GM18951 (cell line): ENCODE measurements around the gene ARL5C.
"Not testable (repeated sequence)": the region's sequence is repeated elsewhere in the genome, so short reads cannot be mapped to it uniquely, and the experiment has no call there.

Experiments used
- POLR2A ChIP-seq: IDR thresholded peaks from 4 replicates; pipeline ENCODE4 v1.6.1; 2011; ENCODE audit warnings: mild to moderate bottlenecking; ENCODE audit not compliant: insufficient read length, insufficient read depth; ENCODE audit errors: extremely low read depth
- in situ Hi-C: fragments of 300-500 bp; cut with MboI; formaldehyde crosslinking; loops from one replicate; pipeline ENCODE4 v1.12.0; 2022; ENCODE audit warnings: low sequenced_read_pairs, mixed read lengths, inconsistent platforms; ENCODE audit not compliant: unreplicated experiment

The ARL5C gene

DNA sequence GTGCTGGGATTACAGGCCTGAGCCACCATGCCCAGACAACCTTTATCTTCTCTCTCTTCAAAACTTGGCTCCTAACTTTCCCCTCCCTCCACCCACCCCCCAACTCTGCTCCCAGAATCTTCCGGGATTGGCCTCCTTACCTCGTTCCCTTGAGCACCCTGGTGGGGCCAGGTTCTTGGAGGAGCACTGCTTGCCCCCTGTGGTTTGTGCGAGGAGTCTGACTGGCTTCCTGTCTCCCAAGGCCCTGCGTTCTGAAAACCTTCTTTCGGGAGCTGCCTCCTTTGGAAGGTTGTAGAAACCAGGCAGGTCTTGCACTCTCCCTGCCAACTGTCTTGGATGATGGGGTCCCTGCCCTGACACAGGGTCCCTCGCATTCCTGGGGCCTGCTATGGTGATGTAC, 34.3 kb downstream of the ARL5C start:
- in situ Hi-C loops: no loop called here
- TF ChIP-seq POLR2A: no peak

DNA sequence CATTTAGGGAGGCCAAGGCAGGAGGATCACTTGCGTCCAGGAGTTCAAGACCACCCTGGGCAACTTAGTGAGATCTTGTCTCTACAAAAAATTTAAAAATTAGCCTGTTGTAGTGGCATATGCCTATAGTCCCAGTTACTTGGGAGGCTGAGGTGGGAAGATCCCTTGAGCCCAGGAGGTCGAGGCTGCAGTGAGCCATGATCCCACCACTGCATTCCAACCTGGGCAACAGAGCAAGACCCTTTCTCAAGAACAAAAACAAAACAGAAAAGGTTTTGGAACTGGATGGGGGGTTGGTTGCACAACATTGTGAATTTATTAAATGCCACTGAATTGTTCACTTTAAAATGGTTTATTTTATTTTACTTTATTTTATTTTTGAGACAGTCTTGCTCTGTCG, 35.8 kb downstream of the ARL5C start:
- in situ Hi-C loops: no loop called here
- TF ChIP-seq POLR2A: no peak

DNA sequence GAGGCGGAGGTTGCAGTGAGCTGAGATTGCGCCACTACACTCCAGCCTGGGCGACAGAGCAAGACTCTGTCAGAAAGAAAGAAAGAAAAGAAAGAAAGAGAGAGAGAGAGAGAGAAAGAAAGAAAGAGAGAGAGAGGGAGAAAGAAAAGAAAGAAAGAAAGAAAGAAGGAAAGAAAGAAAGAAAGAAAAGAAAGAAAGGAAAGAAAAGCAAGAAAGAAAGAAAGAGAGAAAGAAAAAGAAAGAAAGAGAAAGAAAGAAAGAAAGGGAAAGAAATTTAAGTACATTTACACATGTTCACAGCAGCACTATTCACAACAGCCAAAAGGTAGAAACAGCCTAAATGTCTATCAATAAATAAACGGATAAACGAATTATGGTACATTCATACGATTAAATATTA, 36.4 kb downstream of the ARL5C start:
- in situ Hi-C loops: not testable (repeated sequence)

DNA sequence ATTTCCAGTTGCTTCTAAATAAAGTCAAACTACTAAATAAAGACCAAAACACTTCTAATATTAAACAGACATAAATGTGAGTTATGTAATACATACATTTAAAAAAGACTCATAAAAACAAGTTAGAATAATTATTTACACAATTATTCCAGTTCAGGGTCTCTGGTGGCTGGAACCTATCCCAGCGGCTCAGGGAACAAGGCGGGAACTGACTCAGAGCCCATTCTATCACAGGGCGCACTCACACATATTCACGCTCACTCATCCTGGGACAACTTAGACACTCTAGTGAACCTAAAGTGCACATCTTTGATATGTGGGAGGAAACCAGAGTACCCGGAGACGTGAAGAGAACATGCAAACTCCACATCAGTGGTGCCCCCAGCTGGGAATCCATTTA, 39.5 kb downstream of the ARL5C start:
- in situ Hi-C loops: no loop called here
- no peak for TF ChIP-seq POLR2A

DNA sequence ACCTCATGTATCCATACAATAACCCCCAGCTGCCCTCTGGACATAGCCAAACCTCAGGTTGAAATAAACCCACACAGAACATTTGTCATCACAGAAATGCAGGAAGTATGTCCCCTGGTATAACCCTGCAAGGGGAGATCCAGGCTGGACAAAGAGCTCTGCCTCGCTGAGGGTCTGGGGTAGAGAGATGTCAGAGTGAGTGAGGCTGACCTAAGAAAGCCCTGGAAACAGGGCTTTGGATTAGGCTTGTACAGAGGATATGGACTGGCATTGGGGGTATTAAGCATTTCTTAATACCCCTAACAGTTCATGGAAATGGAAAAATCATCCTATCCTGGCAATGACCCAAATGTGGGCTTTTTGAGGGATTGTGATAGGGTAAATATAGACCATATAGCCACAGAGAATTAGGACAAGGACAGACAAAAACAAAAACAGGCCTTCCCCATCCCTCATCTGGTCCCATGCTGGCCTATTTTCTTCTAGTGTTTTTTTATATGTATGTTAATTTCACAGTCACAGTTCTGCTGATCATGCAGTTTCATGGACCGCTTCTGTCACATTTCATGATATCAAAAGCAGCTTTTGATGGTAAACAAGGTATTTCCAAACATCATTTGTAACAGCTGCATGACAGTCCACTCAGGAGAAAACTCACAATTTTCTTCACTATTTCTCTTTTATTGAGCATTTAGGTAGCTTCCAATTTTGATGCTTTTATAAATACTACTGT, 40.7 kb downstream of the ARL5C start:
- in situ Hi-C loops: no loop called here
- no peak for TF ChIP-seq POLR2A

DNA sequence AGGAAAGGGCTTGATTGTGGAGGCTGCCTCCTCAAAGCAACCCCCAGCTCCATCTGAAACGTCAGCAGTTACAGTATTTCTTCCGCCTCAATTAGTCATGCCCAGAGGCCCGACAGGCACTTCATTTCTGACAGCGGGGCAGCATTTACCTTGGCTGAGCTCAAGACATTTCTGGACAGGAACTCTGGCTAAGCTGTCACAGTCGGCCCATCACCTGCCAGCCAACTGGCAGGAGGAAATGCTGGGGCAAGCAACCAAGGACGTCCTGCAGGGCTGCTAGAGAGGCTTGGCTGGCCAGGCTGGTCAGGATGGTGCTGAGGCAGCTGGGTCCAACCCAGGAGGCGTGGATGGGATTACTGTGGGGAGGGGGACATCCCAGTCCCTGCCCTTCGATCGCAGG, 42.3 kb downstream of the ARL5C start:
- in situ Hi-C loops: no loop called here
- no peak for TF ChIP-seq POLR2A

DNA sequence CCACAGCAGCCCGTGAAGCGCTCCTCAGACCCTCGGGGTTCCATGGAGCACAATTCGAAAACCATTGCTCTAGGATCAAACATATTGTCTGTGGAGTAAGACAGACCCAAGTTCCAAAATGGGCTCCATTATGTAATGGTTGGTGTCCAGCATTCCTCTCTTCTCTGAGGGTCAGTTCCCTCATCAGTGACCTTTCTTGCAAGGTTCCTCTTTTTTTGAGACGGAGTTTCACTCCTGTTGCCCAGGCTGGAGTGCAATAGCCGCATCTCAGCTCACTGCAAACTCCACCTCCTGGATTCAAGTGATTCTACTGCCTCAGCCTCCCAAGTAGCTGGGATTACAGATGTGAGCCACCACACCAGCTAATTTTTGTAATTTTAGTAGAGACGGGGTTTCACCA, 43.0 kb downstream of the ARL5C start:
- TF ChIP-seq POLR2A: no peak
- in situ Hi-C loops: no loop called here

DNA sequence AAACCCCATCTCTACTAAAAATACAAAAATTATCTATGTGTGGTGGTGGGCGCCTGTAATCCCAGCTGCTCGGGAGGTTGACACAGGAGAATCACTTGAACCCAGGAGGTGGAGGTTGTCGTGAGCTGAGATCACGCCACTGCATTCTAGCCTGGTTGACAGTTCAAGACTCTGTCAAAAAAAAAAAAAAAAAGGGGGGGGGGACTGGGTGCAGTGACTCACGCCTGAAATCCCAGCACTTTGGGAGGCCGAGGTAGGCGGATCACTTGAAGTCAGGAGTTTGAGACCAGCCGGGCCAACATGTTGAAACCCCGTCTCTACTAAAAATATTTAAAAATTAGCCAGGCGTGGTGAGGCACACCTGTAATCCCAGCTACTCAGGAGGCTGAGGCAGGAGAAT, 44.0 kb downstream of the ARL5C start:
- in situ Hi-C loops: not testable (repeated sequence)

DNA sequence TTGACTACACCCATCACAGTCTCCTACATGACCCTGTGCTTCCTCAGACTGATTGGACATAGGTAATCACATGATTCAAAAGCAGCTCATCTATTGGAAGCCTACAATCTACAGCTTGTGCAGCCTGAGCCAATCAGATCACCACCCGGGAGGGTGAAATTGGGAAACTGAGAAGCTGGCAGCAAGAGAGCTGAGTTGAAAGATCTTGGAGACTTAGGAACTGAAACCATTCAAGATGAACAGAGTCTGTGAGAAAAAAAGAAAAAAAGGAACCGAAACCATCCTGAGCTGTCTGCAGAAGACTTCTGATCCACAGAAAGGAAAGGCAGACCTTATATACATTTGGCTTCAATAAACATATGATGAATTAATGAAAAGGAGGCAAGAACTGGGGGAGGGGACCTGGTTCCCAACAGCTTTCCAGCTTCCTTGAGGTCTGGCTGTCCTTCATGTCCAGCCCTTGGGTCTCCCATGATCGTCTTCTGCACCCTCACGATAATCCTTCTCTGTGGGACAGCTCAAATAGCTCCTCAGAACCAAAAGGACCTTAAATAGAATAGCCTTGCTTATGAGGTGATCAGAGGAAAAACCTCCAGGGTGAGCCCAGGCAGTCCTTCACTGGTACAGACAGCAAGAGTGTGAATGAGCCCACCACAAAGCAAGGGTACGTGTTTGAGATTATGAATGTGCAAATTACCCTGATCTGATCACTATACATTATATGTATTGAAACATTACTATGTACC, 47.1 kb downstream of the ARL5C start:
- no peak for TF ChIP-seq POLR2A
- in situ Hi-C loops: no loop called here

DNA sequence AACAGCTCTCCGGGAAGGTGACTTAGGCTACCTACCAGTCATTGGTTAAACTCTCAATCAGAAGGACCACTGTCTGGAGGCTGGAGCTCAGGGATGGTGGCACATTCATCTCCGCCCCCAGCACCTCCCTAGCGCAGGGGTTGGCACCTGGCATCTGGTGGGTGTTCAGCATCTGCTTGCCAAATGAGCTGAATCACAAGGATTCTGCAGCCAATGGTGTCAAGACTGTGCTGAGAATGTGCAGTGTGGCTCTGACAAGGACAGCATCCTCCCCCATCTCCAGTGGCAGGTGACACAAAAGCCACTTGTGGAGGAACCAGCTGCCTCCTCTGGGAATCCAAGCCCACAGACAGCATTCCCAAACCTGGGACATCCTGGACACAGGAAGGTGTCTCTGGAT, 49.7 kb downstream of the ARL5C start:
- in situ Hi-C loops: no loop called here
- no peak for TF ChIP-seq POLR2A

DNA sequence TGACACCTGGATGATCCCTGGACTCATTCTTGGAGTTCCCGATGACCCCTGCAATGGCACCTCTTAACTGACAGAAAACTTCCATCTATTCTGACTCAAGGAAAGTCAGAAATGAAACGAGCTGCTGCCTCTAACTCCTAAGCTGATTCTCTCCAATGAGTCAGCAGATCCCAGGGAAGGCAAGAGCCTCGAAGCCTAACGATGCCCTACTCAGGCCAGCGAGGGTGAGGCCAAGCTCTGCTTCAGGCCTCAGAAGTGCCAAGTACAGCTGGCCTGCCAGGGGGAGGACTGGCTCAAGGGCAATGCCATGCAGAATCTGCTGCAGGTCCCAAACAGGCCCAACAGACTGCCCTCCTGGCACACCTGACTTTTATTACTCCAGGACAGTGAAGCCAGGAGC, 50.8 kb downstream of the ARL5C start:
- in situ Hi-C loops: no loop called here

DNA sequence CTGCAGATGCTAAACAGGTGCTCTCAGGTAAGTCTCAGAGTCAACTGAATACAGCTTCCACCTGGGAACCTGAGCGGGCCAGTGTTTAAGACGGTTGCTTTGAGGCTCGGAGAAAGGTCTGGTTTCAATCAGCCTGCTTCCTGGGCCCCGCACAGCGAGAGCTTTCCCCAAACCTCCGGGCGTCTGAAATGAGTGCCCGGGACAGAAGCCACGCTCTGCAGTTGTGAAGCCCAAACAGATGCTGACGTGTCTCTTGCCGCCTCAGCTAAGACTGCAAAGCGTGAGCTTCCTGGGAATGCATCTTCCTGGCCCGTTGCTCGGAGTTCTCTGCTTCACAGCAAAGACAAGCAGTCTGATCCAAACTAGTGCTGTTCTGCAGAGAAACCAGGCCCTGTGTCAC, 51.2 kb downstream of the ARL5C start:
- in situ Hi-C loops: no loop called here
- no peak for TF ChIP-seq POLR2A

More for the DNA sequence above, 50.8 kb downstream of the ARL5C start:
- TF ChIP-seq POLR2A: no peak

DNA sequence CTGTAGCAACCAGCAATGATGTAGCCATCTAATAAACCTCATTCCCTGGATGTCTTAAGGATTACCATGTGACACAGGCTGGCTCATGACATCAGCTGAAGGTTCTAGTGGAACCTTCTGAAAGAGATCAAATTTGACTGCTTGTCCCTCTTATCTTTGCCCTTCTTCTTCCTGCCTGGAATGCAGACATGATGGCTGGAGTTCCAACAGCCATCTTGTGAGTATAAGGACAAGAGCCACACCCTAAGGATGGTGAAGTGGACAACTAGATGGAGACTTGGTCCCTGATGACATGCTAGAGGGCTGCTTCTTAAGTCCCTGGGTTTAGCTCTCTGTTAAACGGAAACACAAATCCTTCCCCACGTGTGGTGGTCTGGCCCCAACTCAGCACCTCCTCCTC, 52.1 kb downstream of the ARL5C start:
- in situ Hi-C loops: no loop called here
- TF ChIP-seq POLR2A: no peak

DNA sequence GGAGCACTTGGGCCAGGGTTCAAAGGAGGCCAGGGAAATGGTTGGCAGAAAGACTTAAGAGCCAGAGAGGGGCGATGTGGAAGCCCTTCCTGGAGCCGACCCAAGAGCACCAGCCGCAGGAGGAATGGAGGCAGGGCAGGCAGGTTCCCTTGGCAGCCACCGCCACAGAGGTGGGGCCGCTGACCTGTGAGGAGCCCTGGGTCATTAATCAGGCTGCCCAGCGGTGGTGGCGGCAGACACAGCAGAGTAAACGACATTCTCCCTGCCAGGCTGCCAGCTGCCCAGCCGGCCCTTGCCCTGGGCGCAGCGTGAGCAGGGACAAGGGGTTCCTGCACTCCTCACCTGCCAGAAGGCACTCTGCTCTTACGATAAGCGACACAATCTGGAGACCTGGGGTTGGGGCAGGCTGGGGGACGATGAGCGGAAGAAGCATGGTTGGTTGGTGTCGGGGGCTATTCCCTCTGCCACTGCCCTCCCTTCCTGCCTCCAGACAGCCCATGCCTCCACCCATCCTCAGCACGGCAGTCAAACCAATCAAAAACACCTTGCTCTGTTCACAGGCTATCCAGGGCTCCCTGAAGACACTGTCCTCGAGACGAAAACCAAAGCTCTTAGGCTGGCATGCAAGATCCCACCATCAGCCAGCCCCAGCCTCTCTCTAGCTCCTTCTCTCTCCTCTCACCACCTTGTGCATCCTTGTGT, 55.4 kb downstream of the ARL5C start:
- TF ChIP-seq POLR2A: no peak
- in situ Hi-C loops: no loop called here
